GM12873 (cell line): ENCODE data around the gene GLI2.

Experiments used
- TF ChIP-seq, protein P1 (sequence below): IDR thresholded peaks from 2 replicates; pipeline ENCODE4 v1.5.1; 2012; ENCODE audit warnings: low read depth, mild to moderate bottlenecking, moderate library complexity, low read length, control low read depth; ENCODE audit not compliant: insufficient read depth; ENCODE audit errors: missing control alignments

GLI2 gene

DNA sequence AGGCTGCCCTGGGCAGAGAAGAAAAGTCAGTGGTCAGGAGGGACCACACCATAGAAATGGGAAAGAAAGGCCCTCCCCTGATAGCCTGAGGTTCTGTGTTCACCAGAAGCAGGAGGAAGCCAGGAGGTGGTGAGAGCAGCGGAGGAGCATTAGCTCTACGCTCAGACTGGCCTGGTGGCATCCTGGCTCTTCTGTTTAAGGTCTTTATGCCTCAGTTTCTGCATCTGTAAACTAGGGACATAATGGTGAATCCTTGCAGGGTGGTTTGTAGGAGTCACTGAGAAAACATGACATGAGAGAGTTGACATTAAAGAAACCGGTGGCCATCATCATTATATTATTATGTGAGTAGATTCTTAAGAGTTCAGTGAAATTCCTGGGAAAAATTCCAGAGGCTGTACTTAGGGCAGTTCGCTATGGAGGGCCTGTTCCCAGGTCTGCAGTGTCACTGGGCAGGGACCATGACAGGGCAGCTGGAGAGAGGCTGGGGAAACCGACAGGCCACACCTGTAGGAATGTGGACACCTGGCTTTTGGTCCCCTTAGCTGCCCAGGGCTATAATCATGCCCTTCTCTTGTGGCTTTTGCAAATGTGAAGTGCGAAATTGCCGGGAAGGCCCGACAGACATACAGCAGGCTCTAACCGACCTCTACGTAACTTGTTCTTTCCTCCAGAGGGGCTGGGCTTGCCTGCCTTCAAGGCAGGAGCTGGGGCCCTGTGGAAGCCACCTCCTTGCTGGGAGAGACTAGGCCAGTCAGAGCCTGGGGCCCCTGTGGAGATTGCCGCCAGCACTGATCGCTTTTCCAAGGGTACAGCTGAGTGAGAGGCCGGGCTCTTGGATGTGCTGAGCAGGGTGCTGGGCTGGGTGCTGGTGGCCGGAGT lies 31.0 kb downstream of the GLI2 start:
- TF ChIP-seq, protein P1, sequence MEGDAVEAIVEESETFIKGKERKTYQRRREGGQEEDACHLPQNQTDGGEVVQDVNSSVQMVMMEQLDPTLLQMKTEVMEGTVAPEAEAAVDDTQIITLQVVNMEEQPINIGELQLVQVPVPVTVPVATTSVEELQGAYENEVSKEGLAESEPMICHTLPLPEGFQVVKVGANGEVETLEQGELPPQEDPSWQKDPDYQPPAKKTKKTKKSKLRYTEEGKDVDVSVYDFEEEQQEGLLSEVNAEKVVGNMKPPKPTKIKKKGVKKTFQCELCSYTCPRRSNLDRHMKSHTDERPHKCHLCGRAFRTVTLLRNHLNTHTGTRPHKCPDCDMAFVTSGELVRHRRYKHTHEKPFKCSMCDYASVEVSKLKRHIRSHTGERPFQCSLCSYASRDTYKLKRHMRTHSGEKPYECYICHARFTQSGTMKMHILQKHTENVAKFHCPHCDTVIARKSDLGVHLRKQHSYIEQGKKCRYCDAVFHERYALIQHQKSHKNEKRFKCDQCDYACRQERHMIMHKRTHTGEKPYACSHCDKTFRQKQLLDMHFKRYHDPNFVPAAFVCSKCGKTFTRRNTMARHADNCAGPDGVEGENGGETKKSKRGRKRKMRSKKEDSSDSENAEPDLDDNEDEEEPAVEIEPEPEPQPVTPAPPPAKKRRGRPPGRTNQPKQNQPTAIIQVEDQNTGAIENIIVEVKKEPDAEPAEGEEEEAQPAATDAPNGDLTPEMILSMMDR = no peak

DNA sequence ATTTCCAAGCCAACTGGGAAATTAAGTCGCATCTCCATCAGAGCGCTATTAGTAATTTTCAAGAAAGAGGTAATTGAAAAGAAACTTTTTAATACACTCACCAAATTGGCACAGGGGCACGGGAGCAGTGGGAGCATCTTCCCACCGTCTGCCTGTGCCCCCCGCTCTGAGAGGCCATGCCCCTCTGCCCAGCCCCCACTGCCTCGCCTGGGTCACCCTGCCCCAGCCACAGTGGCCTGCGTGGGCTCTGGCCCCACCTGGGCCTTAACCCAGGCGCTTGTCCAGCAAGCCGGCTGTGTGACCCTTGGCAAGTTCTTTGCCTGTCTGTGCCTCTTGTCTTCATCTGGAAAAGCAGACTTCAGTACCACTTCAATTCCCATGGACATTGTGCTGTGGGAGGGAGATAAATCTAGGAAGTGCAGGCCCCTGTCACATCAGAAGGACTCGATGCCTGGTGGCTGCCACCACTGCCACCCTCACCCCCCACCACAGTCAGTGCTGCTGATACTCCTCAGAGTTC lies 31.9 kb downstream of the GLI2 start:
- TF ChIP-seq, protein P1 = no peak

DNA sequence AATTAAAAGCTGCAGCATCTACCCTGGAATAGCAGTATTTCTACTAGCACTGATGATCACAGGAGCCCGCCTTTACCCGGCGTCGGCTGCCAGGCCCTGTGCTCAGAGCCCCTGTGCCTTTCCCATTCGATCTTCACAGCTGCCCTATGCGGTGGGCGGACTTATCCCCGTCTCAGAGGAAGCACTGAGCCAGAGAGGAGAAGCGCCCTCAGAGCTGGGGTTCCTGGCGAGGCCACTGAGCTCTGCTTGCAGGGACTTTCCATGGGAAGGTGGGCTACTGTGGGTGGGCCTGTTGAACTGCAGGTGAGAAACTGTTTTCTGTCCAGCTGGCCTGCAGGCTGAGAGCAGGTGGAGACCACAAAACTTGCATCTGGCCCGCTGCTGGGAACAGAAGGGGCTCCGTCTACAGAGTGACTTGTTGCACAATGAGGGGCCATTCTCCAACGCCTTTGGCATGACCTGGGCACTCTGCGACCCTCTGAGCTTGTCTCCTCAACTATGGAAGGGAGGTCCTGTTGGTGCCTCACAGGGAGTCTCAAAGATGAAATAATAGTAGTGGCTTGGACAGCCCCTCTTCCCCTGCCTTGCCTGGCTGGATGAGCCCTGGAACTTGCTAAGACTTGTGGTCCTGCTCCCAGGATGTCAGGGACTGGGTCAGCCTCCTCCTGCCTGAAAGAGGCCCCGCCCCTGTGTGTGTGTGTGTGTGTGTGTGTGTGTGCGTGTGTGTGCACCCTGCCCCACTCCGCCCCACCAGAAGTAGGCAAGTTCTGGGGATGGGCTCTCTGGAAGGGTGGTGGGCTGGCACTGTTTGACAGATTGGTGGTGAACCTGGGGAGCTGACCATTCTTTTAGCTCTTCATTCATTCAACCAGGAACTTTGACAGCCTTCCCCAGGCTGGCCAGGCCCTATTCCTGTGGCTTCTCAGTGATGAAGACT lies 32.7 kb downstream of the GLI2 start:
- TF ChIP-seq, protein P1 = no peak

DNA sequence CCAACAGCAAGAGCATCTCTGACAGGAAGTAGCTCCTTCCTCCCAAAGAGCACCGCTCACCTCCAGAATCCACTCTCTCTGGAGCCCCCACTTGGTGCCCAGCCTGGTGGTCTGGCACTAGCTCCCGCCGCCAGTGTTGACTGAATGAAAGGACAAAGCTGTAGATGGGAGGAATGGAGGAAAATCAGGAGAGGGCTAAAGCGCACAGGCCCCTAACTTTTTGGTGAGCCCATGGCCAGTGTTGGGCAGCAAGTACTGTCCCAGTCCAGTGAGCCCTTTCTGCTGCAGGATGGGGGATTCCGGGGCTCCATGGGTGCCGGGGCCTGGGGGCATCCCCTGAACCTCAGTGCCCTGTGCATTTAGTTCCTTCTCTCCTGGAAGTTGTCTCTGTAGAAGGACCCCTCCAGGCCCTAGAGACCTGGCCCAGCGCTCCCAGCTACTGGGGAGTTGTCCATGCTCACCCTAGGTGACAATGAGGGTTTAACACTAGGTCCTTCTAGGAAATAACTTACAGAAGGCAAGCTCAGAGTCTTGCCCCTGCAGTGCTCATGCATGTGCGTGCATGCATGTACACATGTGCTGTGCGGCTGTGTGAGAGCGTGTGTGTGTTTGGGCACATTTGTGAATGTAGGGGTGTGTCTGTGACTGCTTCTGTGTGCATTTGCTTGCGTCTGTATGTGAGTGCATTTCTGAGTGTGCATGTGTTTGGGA lies 33.6 kb downstream of the GLI2 start:
- TF ChIP-seq, protein P1 = no peak

DNA sequence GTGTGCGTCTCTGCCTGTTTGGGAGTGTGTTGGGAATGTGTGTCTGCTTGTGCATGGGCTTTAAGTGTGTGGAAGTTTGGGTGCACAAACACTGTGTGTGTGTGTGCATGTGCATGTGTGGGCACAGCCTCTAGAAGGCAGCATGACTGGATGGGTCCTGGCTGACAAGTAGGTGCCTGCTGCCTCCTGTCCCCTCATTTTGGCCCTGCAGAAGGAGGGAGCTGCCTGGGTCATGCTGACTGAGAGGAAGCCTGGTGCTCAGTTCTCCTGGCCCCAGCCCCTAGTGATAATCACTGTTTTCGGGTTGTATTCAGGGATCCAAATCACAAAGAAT lies 34.1 kb downstream of the GLI2 start:
- TF ChIP-seq, protein P1 = no peak

DNA sequence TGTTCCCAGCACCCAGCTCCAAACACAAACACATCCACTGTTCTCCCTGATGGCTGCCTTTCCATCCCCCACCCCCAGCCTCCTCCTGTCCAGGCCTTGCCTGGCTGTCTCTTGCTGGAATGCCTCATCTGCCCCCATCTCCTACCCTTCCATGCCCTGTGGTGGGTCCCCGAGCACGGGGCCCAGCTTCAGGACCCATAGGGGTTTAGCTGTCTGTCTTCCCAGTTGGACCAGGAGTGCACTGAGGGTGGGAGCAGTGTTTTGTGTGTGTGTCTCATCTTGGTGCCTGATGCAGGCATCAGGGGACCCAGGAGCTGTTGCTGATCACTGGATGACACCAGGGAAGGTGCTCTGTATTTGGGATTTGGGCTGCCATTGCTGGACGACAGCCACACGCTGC lies 34.5 kb downstream of the GLI2 start:
- TF ChIP-seq, protein P1 = no peak
